BJ (cell line): Measurements from ENCODE around the gene COL4A1. TPM values are rescaled to one million over a fixed set of nuclear protein-coding genes. Genes with fewer than 3 reads are reported as not detected.
A peak's percentile ranks its signal among the peaks of the same experiment; 100 is the strongest.

Experiments
- CTCF ChIA-PET: fragments of 350-600 bp; formaldehyde crosslinking; extraction: SDS; loops from one replicate; lab custom pipeline; 2021; ENCODE audit warnings: antibody characterized with exemption, inconsistent platforms; lab: Yijun Ruan, JAX
- POLR2A ChIA-PET: fragments of 300-600 bp; sonication (Branson Sonifier 250); formaldehyde crosslinking; extraction: SDS; loops from one replicate; lab custom pipeline; 2021; ENCODE audit warnings: antibody characterized with exemption; lab: Charles Lee
- DNase-seq: peaks from one replicate; pipeline ENCODE4 v3.0.0-alpha.2; 2011; ENCODE audit warnings: low read depth
- H3K27me3 ChIP-seq: 2 replicates; pipeline ENCODE4 v1.6.0; 2011; ENCODE audit warnings: low read length; ENCODE audit not compliant: control insufficient read depth, insufficient read depth
- H3K36me3 ChIP-seq: 2 replicates; pipeline ENCODE4 v1.5.1; 2011; ENCODE audit warnings: low read length; ENCODE audit not compliant: control insufficient read depth, insufficient read depth
- H3K4me3 ChIP-seq: 2 replicates; pipeline ENCODE4 v1.5.1; 2011; ENCODE audit warnings: low read depth, mild to moderate bottlenecking, control low read depth, low read length
- CTCF ChIP-seq: IDR thresholded peaks from 2 replicates; pipeline ENCODE4 v1.5.1; 2011; ENCODE audit warnings: low read depth, mild to moderate bottlenecking, control low read depth, inconsistent platforms, low read length, moderate library complexity; ENCODE audit not compliant: insufficient read depth
- polyA plus RNA-seq: library from polyadenylated mRNA; depleted of rRNA; stranded (reverse); fragments of >200 nt; gene quantifications from 2 replicates; pipeline ENCODE4 v1.2.3, GENCODE V29; 2011

COL4A1 gene
- polyA plus RNA-seq, 1 experiment, result 375 TPM

- no peak for DNase-seq
- Histone ChIP-seq H3K27me3 (no peaks in the 10 kb centered on the region), H3K36me3 (peaks cover 4% of the 10 kb centered on the region), H3K4me3 (no peak overlapping the region)
- TF ChIP-seq CTCF, result no peak
- POLR2A ChIA-PET, result no interaction called here
- CTCF ChIA-PET, result interaction anchor here (1.1 to 2.4 kb wide), 5 partner anchors 11 to 178 kb away, joined by 3 to 5 read pairs (median 4); no protein-coding TSS in a partner anchor
Observed at GRCh38 chr13:110233951-110234280, 73.0 kb downstream of the COL4A1 start.

- ChIA-PET POLR2A (no interaction called here), CTCF (interaction anchor here (1.1 to 2.4 kb wide), 7 partner anchors 11 to 179 kb away, joined by 3 to 5 read pairs (median 3); no protein-coding TSS in a partner anchor)
- Histone ChIP-seq H3K36me3 (peaks cover 4% of the 10 kb centered on the region), H3K4me3 (peak overlapping the region; percentile 19; the same call in 1 of the 2 replicates), H3K27me3 (no peaks in the 10 kb centered on the region)
- peak; percentile 72 for DNase-seq
- no peak for TF ChIP-seq CTCF
Observed at GRCh38 chr13:110233181-110233950, 73.6 kb downstream of the COL4A1 start.

- POLR2A ChIA-PET, result interaction anchor here (0.6 kb wide), 1 partner anchor 186 kb away, joined by 3 read pairs; no protein-coding TSS in a partner anchor
Observed at GRCh38 chr13:110232756-110233155, 74.2 kb downstream of the COL4A1 start.

GRCh38 chr13:110232142-110232541, 74.8 kb downstream of the COL4A1 start:
- TF ChIP-seq CTCF, result no peak
- no peak for DNase-seq
- Histone ChIP-seq H3K27me3 (no peaks in the 10 kb centered on the region), H3K4me3 (no peak overlapping the region), H3K36me3 (peaks cover 4% of the 10 kb centered on the region)
- POLR2A ChIA-PET, result interaction anchor here (0.6 kb wide), 1 partner anchor 187 kb away, joined by 3 read pairs; no protein-coding TSS in a partner anchor
- CTCF ChIA-PET, result interaction anchor here (0.6 to 2.4 kb wide), 4 partner anchors 10 to 298 kb away, joined by 3 to 5 read pairs (median 3); no protein-coding TSS in a partner anchor

More at GRCh38 chr13:110232756-110233155, 74.2 kb downstream of the COL4A1 start:
- H3K36me3 ChIP-seq, result peaks cover 4% of the 10 kb centered on the region
- H3K27me3 ChIP-seq, result no peaks in the 10 kb centered on the region
- DNase-seq, result no peak
- no peak overlapping the region for H3K4me3 ChIP-seq
- TF ChIP-seq CTCF, result no peak
- CTCF ChIA-PET, result interaction anchor here (1.1 to 2.4 kb wide), 6 partner anchors 11 to 179 kb away, joined by 3 to 5 read pairs (median 4); no protein-coding TSS in a partner anchor

GRCh38 chr13:110231348-110232047, 75.5 kb downstream of the COL4A1 start:
- Histone ChIP-seq H3K27me3 (no peaks in the 10 kb centered on the region), H3K4me3 (no peak overlapping the region), H3K36me3 (peaks cover under 1% of the 10 kb centered on the region; the same call in 1 of the 2 replicates)
- no peak for DNase-seq
- ChIA-PET CTCF (interaction anchor here (1.4 kb wide), 2 partner anchors 10 to 92 kb away, joined by 3 read pairs; no protein-coding TSS in a partner anchor), POLR2A (no interaction called here)
- TF ChIP-seq CTCF, result no peak
